GM19463 (cell line): ENCODE results near the gene CHST2.
A peak's percentile ranks its signal among the peaks of the same experiment; 100 is the strongest.
"Not testable (repeated sequence)": the region's sequence is repeated elsewhere in the genome, so short reads cannot be mapped to it uniquely, and the experiment has no call there.

ENCODE experiments used
- ATAC-seq: cut with Tn5 transposase; IDR thresholded peaks from one replicate; pipeline ENCODE4 v1.9.1; 2021; ENCODE audit warnings: mild to moderate bottlenecking, moderate library complexity; ENCODE audit not compliant: unreplicated experiment

Gene CHST2

GRCh38 chr3:143119009-143119914 lies at the start of gene CHST2:
TSS of gene CHST2 (plus strand) at chr3:143119771. CDS start at chr3:143120817, 1,046 bp downstream.
- ATAC-seq = peak; percentile 82

- no peak for ATAC-seq
Observed at GRCh38 chr3:143070977-143071551, 48.5 kb upstream of the CHST2 start.

- ATAC-seq = no peak
Observed at GRCh38 chr3:143071776-143072175, 47.8 kb upstream of the CHST2 start.

- not testable (repeated sequence) for ATAC-seq
Observed at GRCh38 chr3:143072298-143073020, 47.1 kb upstream of the CHST2 start.

GRCh38 chr3:143073541-143073940 lies 46.0 kb upstream of the CHST2 start:
- ATAC-seq = not testable (repeated sequence)

- ATAC-seq = not testable (repeated sequence)
Observed at GRCh38 chr3:143073983-143074382, 45.6 kb upstream of the CHST2 start.

GRCh38 chr3:143078883-143079282 lies 40.7 kb upstream of the CHST2 start:
- ATAC-seq = no peak

- ATAC-seq = no peak
Observed at GRCh38 chr3:143080196-143080595, 39.4 kb upstream of the CHST2 start.

GRCh38 chr3:143081365-143081764 lies 38.2 kb upstream of the CHST2 start:
- no peak for ATAC-seq

GRCh38 chr3:143081844-143082778 lies 37.5 kb upstream of the CHST2 start:
- peak; percentile 79 for ATAC-seq

GRCh38 chr3:143083781-143084180 lies 35.8 kb upstream of the CHST2 start:
- no peak for ATAC-seq

- ATAC-seq = peak; percentile 32
Observed at GRCh38 chr3:143084856-143085731, 34.5 kb upstream of the CHST2 start.

GRCh38 chr3:143088835-143089234 lies 30.7 kb upstream of the CHST2 start:
- no peak for ATAC-seq

- ATAC-seq = no peak
Observed at GRCh38 chr3:143089965-143090364, 29.6 kb upstream of the CHST2 start.

GRCh38 chr3:143090486-143090885 lies 29.1 kb upstream of the CHST2 start:
- no peak for ATAC-seq

- ATAC-seq = no peak
Observed at GRCh38 chr3:143090976-143091837, 28.4 kb upstream of the CHST2 start.

- ATAC-seq = no peak
Observed at GRCh38 chr3:143092191-143092590, 27.4 kb upstream of the CHST2 start.

- no peak for ATAC-seq
Observed at GRCh38 chr3:143095813-143096212, 23.8 kb upstream of the CHST2 start.
